Adrenal gland (tissue), 5 donors: ENCODE data around the gene CAPN2.

Experiments used
- POLR2A ChIP-seq, 2 donors: fragments of 450-650 bp; IDR thresholded peaks; one replicate each; pipeline ENCODE4 v1.6.1; 2017; ENCODE audit warnings: antibody characterized with exemption in 2 of 2, mild to moderate bottlenecking in 2 of 2, moderate library complexity in 1 of 2
- TF ChIP-seq, protein P1 (sequence below), 6 experiments: fragments of 450-650 bp in 4 of 6; fragments of 200-600 bp in 2 of 6; sonication (generic) in 1 of 6; IDR thresholded peaks; 1 replicate in 5 of 6; 2 replicates in 1 of 6; pipeline versions ENCODE4 v1.5.1 to v1.8.0; 2016 to 2021; ENCODE audit warnings: antibody characterized with exemption in 6 of 6, mild to moderate bottlenecking in 2 of 6, moderate library complexity in 1 of 6
- donor health status: DM: no; HTN: no; CAD: no.

- TF ChIP-seq, protein P1, sequence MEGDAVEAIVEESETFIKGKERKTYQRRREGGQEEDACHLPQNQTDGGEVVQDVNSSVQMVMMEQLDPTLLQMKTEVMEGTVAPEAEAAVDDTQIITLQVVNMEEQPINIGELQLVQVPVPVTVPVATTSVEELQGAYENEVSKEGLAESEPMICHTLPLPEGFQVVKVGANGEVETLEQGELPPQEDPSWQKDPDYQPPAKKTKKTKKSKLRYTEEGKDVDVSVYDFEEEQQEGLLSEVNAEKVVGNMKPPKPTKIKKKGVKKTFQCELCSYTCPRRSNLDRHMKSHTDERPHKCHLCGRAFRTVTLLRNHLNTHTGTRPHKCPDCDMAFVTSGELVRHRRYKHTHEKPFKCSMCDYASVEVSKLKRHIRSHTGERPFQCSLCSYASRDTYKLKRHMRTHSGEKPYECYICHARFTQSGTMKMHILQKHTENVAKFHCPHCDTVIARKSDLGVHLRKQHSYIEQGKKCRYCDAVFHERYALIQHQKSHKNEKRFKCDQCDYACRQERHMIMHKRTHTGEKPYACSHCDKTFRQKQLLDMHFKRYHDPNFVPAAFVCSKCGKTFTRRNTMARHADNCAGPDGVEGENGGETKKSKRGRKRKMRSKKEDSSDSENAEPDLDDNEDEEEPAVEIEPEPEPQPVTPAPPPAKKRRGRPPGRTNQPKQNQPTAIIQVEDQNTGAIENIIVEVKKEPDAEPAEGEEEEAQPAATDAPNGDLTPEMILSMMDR (IDR thresholded peaks at IDR 0.05) = no peak
- no peak for TF ChIP-seq POLR2A (IDR thresholded peaks at IDR 0.05)
Observed at GRCh38 chr1:223691121-223691520, 21.2 kb upstream of the CAPN2 start.
